K562 (cell line): ENCODE data around the gene BCAS4.

Experiments used
- EP300 ChIP-seq: IDR thresholded peaks from 2 replicates; pipeline ENCODE4 v1.6.1; 2012; ENCODE audit warnings: low read length, improper control_type of control experiment
- ESRRA ChIP-seq: fragments of 450-650 bp; IDR thresholded peaks from 2 replicates; pipeline ENCODE4 v1.6.1; 2014; ENCODE audit warnings: low read depth, mild to moderate bottlenecking, moderate library complexity, borderline replicate concordance
- MEIS2 ChIP-seq: fragments of 450-650 bp; IDR thresholded peaks from 2 replicates; pipeline ENCODE4 v1.6.1; 2014; ENCODE audit warnings: mild to moderate bottlenecking; ENCODE audit not compliant: partially characterized antibody

GRCh38 chr20:50758992-50759391 is 35.9 kb upstream of the BCAS4 start:
- TF ChIP-seq MEIS2 (no peak), ESRRA (no peak), EP300 (no peak)
